D721Med (cell line): ENCODE results near the gene BTBD7.

Experiments
- DNase-seq: peaks from one replicate; pipeline ENCODE4 v3.0.0; 2011; ENCODE audit warnings: low spot score; ENCODE audit not compliant: insufficient read length
- FAIRE-seq: peaks from 2 replicates; lab custom pipeline; 2011; peaks lifted over from hg19 to GRCh38; lab: Jason Lieb, UNC
- TF ChIP-seq, protein P1 (sequence below): IDR thresholded peaks from 2 replicates; pipeline ENCODE4 v1.5.1; 2012; ENCODE audit warnings: mild to moderate bottlenecking, control low read depth; ENCODE audit not compliant: insufficient read depth; ENCODE audit errors: missing control alignments

The BTBD7 gene

DNA sequence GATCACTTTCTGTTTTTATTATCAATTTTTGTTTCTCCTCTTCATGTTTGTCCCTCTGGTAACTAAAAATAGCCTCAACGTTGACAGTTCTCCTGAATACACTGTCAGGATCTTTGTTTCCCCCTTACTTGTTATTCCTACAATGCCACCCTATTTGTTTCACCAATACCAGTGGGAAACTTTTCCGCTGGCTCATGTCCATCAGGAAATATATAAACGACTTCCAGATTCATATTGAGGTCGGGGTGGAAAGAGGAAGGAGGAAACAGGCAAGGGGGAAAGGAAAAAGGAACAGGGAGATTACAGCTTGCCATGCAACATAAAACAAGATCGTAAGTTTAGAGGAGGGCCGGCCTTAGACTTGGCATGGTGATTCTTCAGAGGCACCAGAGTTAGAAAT lies 61.7 kb downstream of the BTBD7 start:
- DNase-seq (no peak), FAIRE-seq (no peak)
- TF ChIP-seq, protein P1, sequence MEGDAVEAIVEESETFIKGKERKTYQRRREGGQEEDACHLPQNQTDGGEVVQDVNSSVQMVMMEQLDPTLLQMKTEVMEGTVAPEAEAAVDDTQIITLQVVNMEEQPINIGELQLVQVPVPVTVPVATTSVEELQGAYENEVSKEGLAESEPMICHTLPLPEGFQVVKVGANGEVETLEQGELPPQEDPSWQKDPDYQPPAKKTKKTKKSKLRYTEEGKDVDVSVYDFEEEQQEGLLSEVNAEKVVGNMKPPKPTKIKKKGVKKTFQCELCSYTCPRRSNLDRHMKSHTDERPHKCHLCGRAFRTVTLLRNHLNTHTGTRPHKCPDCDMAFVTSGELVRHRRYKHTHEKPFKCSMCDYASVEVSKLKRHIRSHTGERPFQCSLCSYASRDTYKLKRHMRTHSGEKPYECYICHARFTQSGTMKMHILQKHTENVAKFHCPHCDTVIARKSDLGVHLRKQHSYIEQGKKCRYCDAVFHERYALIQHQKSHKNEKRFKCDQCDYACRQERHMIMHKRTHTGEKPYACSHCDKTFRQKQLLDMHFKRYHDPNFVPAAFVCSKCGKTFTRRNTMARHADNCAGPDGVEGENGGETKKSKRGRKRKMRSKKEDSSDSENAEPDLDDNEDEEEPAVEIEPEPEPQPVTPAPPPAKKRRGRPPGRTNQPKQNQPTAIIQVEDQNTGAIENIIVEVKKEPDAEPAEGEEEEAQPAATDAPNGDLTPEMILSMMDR: no peak

DNA sequence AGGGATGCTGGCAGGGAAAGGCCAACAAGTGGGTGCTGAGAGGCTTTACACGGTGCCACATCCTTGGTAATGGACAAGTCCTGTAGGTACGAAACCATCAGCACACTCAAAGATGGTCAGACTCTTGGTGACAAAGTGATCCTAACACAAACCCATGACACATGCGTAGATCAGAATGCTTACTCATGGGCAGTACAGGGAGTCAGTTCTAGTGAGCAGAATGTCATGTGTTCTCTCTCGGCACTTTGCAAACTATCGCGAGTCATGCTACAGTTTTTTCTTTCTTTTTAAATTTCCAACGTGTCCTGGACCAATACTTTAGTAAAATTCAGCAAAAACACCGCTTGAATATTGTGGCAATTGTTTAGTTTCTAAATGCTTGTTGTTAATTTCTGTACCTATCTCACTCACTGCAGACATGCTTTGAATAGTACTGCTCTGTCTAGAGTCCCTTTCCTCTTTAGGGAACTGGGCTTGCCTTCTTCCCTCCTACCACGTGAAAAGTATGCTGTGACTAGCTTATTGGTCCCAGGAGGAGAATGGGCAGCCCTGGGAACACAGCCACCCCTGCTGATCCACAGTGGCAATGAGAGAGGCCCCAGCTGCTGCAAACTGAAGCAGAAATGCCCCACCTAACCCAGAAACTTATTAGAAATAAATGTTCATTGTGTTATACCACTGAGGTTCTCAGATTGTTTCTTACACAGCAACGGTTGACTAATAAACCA lies 63.3 kb downstream of the BTBD7 start:
- no peak for DNase-seq
- no peak for FAIRE-seq
- TF ChIP-seq, protein P1: no peak

DNA sequence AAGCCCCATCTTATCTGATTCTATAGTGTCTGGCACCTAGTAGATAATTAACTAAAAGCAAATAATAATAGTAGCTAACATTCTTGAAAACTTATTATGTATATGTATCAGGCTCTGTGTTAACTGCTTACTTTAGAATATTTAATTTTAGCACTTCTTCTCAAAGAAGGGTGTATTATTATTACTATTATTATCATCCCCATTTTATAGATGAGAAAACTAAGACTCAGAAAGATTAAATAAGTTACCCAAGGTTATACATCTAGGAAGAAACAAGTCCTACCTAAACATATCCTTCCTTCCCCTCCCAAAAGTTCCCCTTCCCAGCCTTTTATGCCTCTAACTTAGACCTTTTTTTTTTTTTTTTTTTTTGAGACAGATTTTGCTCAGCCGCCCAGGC lies 64.4 kb downstream of the BTBD7 start:
- DNase-seq (no peak), FAIRE-seq (no peak)
- TF ChIP-seq, protein P1: no peak

DNA sequence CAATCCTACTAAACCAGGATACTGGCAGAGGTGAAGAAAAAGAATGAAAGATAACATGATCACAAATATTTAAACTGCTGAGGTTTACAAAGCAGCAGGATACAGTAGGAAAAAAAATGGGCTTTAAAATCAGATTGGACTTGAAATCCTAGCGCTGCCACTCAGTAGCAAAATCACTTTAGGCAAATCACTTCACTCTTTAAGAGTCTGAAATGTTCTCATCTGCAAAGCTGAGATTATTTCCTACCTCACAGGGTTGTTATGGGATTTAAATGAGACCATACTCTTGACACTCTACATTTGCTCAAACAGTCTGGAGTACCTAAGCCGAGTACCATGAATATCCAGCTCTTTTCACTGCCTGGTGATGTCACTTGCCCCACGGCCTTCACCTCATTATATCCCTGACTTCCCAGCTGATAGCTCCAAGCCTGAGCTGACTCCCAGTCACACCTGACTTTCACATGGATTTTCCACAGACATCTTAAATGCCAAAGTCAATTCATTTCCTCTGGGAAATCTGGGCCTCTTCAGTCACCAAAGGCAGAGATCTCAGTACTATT lies 65.6 kb downstream of the BTBD7 start:
- peak; percentile 6 for FAIRE-seq
- DNase-seq: no peak
- TF ChIP-seq, protein P1: no peak

DNA sequence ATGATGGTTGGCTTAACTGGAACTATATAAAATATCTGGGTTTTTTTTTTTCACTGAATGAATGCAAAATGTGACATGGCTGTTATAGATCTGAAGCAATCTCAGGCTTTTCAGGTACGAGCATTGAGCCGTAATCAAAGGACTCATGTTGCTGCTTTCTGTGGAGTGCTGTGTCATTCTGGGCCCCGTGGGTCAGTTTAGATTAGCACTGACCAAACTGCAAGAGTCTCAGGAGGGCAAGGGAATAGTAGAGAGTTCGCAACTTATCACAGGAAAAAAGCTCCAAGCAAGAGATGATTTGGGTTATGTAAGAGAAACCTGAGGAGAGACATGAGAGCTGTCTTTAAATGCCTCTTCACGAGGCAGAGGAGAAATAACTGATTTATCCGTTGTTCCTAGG lies 66.7 kb downstream of the BTBD7 start:
- DNase-seq (no peak), FAIRE-seq (no peak)
- TF ChIP-seq, protein P1: no peak

DNA sequence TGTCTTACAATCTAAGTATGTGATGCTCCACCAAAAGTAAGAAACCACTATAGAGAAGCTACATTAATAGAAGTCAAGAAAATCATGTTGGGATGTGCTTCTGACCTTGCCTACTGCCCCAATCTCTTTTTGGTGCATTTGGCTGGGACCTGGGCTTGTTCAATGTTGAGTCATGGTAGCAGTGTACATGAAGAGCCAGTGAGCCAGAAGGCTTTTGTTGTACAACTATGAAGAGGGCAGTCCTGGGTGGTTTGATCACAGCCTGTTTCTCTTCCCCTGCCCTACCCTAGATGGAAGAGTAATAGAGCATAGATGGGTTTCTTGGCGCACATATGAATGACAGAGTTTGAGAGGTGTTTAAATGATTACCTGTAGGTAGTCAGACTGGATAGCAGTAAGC lies 69.4 kb downstream of the BTBD7 start:
- TF ChIP-seq, protein P1: no peak
- DNase-seq (no peak), FAIRE-seq (no peak)

DNA sequence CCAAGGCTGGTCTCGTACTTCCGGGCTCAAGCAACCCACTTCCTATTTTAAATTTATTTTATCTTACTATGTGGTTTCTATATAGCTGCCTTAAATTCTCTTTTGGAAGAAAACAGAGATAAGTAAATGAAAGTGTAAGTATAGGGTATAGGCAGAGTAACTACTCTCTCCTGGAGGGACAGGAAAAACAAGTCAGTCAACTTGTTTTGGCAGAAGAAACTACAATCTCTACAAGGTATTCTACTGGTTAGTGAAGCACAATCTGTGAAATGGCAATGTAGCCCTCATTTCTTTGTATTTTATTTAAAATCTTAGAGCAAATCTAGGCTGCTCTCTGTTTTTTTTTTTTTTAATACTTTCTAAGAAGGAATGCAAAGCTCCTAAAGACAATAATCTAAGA lies 70.4 kb downstream of the BTBD7 start:
- FAIRE-seq (no peak), DNase-seq (no peak)
- TF ChIP-seq, protein P1: no peak
